GM19035 (cell line): ENCODE measurements around the gene TSHZ2.
"Not testable (repeated sequence)": the region's sequence is repeated elsewhere in the genome, so short reads cannot be mapped to it uniquely, and the experiment has no call there.

Experiments used
- ATAC-seq: cut with Tn5 transposase; IDR thresholded peaks from one replicate; pipeline ENCODE4 v1.9.1; 2021; ENCODE audit not compliant: unreplicated experiment

Gene TSHZ2

DNA sequence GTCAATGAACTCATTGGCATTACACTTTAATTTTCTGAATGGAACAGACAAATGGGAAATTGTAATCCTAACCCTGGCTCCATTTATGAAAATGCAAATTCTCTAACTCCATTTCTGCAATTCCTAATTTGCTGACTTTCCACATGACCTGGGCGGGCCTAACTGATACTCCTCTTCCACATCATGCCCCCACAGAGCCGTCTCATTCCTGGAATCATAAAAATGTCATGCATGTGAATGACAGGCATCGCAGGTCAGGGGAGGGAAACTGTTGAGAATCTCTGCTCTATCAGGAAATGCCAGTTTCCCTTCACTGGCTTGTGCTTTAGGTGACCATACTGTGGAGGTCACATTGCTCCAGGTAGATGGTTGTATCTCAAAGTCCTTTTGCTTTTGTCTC lies 456.4 kb downstream of the TSHZ2 start:
- no peak for ATAC-seq

DNA sequence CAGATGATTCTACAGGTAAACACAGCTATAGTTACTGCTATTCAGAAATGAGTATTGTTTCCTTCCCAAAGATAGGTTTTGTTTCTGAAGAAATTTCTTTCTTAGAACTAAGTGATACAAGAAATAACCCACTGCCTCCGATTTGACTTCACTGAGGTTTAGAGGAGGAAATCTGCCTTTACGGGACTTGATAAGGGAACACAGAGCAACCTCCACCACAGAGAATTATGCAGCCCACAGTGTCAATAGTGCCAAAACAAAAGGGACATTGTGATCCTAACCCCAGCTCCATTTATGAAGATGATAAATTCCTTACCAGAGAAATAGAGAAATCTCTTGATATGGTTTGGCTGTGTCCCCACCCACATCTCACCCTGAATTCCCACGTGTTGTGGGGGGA lies 456.8 kb downstream of the TSHZ2 start:
- no peak for ATAC-seq

GRCh38 chr20:53434662-53435061 lies 462.5 kb downstream of the TSHZ2 start:
- no peak for ATAC-seq

DNA sequence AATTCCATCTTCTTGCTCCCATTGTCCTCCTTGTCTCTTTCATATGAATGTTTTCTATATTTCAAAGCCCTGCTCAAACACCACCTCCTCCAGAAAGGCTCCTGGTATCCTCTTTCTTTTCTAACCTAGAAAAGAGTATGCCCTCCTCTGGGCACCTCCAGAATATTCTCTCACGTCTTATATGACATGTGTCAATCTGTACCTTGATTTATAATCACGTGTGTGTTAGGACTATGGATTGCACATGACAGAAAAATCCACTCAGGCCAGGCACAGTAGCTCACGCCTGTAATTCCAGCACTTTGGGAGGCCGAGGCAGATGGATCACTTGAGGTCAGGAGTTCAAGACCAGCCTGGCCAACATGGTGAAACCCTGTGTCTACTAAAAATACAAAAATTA lies 464.8 kb downstream of the TSHZ2 start:
- not testable (repeated sequence) for ATAC-seq

DNA sequence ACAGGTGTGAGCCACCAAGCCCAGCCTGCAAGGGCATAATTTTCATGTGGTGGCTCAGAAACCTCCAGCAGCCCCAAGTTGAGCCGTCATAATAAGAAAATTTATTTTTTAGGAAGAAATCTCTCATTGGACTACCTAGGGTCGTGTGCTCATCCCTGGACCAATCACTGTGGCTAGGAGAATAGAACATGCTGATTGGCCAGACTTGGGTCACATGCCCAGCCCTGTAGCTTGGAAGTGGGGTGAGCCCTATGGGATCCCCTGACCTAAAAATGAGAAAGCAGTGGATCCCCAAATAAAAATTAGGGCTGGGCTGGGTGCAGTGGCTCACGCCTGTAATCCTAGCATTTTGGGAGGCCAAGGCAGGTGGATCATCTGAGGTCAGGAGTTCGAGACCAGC lies 466.2 kb downstream of the TSHZ2 start:
- ATAC-seq = no peak

DNA sequence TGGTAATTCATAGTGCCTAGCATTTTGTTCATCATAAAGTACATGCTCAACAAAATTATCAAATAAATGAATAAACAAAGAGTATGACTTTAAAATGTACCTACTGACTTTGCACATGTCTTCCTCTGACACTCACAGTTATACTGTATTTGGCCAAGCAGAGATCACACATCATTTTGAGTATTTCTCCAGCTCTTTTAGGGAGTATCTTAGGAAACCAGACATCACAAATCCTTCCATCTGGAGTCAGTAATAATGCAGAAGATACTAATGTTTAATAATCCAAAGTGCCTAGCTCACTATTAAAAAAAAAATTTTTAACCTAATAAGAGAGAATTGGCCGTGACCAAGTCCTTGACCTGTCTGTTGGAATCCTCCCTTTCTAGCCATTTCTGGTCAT lies 466.9 kb downstream of the TSHZ2 start:
- ATAC-seq = no peak

DNA sequence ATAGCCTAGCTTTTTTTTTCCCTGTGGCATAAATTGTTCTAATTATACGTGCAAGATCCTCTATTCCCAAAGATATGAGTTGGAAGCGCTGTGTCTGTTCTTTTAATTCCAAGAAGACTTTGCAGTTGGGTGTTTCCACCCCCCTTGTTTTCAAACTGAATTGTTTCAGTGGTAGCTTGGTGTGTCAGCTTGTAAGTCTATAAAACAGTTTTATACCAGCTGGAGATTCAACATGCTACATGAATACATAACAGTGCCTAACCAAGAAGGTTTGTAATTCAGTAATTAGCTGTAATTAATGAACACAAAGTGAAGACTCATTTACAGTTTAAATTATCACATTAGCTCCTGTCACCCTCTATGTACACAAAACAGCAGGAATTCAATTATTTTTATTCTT lies 467.5 kb downstream of the TSHZ2 start:
- ATAC-seq = no peak

GRCh38 chr20:53444401-53445149 lies 472.4 kb downstream of the TSHZ2 start:
- ATAC-seq = no peak

- ATAC-seq = no peak
Observed at GRCh38 chr20:53445321-53445731, 473.2 kb downstream of the TSHZ2 start.

DNA sequence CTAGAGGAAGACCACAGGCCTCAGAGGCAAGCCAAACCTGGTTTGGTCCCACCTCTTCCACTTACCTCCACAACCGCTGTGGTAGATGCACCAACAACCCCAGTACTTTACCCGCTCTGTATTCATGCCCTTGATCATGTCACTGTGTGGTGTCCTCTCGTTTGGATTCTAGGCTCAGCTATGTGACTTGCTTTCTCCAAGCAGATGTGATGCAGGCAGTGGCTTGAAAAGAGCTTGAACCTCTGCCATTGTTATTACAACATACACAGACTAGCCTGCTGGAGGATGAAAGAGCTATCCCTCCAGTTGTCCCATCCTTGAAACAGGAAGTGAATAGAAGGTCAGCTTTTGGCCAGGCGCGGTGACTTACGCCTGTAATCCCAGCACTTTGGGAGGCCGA lies 473.8 kb downstream of the TSHZ2 start:
- no peak for ATAC-seq

- no peak for ATAC-seq
Observed at GRCh38 chr20:53447316-53447715, 475.2 kb downstream of the TSHZ2 start.

DNA sequence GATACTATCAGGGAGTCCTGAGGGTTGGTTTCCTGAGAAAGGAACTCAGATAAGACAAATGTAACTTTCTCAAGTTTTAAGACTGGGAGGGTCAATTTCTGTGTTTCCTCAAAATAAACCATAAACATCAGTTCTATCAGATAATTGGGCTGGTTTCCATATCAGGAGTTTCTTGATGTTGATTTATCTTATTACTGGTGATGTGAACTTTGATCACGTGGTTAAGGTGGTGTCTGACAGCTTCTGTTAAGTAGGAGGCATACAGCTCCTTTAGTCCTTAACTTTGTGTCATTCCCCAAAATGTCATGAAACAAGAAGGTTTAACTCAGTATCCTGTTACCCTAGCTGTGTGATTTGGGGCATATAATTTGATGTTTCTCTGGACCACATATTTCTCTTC lies 476.3 kb downstream of the TSHZ2 start:
- ATAC-seq = no peak

DNA sequence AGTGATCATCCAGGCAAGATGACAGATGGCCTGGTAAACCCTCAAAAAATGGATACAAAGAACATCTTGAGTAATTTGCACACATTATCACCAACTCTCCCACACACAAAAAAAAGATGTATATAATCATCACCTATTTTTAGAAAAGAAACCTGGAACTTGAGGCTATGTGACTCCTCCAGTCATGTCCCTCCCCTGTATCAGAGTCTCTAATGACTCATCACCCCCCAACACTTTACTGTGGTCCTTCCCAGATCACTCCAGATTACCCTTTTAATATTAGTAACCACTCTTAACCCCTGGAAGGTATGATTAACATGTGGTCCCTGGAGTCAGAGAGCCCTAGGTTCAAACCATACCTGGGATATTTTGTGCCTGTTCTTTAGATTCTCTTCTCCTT lies 476.7 kb downstream of the TSHZ2 start:
- ATAC-seq = no peak

DNA sequence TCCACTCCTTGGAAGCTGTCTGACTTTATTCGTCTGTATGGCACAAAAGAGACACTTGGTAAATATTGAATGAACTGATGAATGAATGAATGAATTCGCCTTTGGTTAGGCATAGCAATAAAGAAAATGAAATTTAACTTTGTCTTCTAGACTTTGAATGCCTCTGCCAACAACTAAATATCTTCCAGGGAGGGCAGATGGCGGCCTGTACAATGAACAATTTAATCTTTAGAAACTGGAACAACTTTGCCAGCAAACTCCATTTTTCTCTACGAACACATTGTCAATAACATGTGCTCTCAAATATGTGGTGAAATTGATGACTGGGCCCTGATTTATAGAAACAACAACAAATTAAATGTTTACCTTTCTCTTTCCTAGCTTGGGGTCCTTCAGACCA lies 480.9 kb downstream of the TSHZ2 start:
- ATAC-seq = no peak

DNA sequence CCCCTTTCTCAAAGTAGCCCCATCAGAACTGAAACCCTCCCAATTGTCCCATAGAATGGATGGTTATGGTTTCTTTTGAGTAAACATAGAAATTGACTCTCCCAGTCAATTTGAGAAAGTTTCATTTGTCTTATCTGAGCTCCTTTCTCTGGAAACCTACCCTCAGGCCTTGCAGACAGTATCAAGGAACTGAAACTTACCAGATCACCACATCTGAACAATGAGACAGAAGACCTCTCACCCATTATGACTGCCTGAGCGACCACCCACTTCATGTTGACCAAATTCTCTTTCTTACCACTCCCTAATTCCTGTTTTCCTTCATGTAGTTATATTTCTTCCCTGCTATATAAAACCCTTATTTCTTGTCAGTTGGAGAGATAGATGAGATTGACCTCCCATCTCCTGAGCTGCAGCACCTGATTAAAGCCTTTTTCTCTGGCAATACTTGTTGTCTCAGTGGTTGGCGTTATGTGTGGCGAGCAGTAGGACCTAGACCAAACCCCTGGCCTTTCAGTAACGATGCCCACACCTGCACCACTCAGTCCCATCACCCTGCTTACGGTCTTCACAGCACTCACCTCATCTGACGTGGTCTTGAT lies 482.6 kb downstream of the TSHZ2 start:
- ATAC-seq = no peak

DNA sequence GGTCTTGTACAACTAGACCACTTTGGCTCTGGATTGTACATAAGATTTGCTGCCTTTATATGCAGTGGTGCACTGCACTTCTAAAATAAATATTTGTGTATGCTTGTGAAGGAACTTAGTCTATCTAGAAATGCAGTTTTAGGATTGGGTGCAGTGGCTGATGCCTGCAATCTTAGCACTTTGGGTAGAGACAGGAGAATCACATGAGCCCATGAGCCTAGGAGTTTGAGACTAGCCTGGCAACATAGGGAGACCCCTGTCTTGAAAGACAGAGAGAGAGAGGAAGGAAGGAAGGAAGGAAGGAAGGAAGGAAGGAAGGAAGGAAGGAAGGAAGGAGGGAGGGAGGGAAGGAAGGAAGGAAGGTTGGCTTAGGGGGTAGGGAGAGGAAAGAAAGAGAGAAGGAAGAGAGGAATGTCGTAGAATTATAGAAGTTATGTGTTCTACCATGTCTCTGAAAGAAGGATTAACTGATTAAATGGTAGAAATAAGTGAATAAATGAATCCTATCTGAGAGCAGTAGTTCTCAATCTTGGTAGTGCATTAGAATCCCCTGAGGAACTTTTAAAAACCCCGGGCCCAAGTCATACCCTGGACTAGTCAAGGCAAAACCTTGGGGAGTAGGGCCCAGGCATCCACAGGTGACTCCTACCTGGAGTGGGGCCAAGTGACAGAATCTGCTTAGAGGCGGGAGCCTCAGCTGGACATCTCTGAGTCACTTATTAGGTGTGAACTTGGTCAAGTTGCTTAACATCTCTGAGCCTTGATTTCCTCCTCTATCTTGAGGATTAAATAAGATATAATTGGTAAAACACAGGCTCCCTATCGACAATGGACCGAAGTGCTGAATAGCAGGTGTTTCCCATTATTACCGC lies 491.2 kb downstream of the TSHZ2 start:
- no peak for ATAC-seq

DNA sequence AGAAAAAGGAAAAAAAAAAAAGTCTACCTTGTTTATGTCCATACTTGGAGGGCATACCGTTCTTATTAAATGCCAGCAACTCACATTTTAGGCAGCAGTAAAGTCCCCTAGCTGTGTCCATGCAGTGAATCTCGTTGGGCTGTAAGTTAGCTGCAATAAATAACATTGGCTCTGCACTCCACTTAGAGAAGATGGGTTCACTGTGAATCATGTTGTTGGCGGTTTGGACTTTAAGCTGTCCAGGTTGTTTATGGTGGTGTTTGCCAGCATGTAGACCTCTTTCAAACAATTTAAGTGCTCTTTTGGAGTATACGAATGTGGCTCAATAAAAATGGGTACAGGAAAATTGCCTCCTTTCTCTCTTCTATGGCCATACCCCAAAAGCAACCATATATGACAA lies 494.1 kb downstream of the TSHZ2 start:
- ATAC-seq = no peak

GRCh38 chr20:53468587-53468986 lies 496.4 kb downstream of the TSHZ2 start:
- ATAC-seq = no peak

- not testable (repeated sequence) for ATAC-seq
Observed at GRCh38 chr20:53472859-53473258, 500.7 kb downstream of the TSHZ2 start.

DNA sequence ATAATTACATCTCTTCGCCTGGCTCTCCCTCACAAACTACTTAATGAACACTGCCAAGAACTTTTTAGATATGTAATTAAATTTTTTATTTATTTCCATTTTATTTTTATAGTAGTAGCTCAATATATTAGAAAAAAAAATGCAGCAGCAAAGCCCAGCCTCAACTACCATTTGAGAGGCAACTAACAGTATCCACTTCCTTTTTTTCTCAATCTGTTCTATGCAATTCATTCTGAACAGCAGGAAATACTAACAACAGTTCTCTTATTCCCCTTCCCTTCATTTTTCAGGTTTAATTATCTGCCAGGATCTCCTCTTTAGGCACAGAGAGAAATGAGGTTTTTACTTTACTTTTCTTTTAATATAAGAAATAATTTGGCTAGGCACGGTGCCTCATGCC lies 508.8 kb downstream of the TSHZ2 start:
- ATAC-seq = no peak

DNA sequence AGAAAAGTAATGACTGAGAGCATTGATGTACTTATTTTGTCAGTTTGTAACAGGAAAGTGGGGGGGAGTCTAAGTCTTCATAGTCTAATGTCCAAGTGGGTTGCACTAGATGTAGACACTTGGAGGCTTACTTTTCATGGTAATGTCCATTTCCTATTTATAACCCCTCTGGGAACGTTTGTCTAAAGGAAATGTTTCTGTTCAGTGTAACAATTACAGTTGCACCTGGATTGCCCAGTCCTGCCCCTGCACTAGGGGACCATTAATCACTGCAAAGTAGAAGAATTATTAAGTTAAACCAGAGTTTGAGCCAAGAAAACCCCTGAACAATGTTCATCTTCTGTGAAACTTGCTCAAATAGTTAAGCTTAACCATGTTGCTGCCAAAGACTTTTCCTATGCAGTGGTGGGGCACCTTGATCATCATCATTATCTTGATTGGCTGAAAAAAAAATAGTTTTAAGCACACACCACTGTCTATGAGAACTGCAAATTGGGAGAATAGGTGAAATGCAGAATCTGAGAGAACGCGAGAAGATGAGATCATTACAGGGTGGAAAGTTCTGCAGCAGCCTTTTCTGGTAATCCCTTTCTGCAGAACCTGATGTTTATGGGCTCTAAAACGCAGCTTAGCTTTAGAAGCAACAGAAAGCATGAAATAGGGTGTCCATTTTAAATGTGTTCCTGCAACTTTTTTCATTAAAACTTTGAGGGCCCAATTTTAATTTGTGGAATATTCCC lies 515.5 kb downstream of the TSHZ2 start:
- no peak for ATAC-seq
